ENCODE data around the gene A4GALT. TPM values are rescaled to one million over a fixed set of nuclear protein-coding genes. Genes with fewer than 3 reads are reported as not detected.

The A4GALT gene
- total and polyA plus RNA-seq, 2 of the 13 experiments (the other 11 are each of a cell fraction or from before 2014, with no cell fraction given), result 0.09 to 1.1 TPM

DNA sequence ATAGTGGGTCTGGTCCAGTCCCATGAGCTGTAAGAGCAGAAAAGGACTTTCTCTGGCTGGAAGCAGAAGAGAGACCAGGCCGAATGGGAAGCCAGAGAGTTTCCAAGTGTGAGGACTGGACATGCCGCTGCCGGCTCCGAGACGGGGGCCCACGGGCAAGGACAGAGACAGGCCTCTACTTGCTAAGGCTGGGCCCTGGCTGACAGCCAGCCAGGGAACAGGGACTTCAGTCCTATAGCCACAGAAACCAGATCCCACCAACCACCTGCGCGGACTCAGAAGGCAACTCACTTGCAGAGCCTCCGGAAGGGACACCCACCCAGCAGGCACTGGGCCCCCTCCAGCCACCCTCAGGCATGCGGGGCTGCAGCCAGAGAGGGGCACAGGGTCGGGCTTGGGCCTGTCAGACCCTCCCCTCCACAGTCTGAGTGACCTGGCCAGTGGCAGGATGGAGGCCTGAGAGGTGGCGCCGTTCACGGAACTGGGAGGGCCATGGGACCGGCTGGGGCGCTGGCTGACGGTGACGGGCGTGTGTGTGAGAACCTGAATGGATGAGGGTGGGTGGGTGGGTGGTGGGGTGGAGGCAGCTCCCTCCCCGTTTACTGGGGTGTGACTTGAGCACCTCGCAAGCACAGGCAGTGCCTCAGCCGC, 47.8 kb upstream of the A4GALT start (continued):
- TF ChIP-seq ZNF362 (CRISPR knock-in tag; IDR thresholded peaks at IDR 0.05; ENCODE audit: borderline replicate concordance) (no peak), ZNF737 (CRISPR knock-in tag; IDR thresholded peaks at IDR 0.05; ENCODE audit: borderline replicate concordance) (no peak), MTA1 (CRISPR knock-in tag; IDR thresholded peaks at IDR 0.05; ENCODE audit: borderline replicate concordance) (no peak), ZNF883 (CRISPR knock-in tag; IDR thresholded peaks at IDR 0.05; ENCODE audit: not compliant biosample characterization) (no peak), PHF20 (CRISPR knock-in tag; IDR thresholded peaks at IDR 0.05) (no peak)
- TF ChIP-seq, protein P1, sequence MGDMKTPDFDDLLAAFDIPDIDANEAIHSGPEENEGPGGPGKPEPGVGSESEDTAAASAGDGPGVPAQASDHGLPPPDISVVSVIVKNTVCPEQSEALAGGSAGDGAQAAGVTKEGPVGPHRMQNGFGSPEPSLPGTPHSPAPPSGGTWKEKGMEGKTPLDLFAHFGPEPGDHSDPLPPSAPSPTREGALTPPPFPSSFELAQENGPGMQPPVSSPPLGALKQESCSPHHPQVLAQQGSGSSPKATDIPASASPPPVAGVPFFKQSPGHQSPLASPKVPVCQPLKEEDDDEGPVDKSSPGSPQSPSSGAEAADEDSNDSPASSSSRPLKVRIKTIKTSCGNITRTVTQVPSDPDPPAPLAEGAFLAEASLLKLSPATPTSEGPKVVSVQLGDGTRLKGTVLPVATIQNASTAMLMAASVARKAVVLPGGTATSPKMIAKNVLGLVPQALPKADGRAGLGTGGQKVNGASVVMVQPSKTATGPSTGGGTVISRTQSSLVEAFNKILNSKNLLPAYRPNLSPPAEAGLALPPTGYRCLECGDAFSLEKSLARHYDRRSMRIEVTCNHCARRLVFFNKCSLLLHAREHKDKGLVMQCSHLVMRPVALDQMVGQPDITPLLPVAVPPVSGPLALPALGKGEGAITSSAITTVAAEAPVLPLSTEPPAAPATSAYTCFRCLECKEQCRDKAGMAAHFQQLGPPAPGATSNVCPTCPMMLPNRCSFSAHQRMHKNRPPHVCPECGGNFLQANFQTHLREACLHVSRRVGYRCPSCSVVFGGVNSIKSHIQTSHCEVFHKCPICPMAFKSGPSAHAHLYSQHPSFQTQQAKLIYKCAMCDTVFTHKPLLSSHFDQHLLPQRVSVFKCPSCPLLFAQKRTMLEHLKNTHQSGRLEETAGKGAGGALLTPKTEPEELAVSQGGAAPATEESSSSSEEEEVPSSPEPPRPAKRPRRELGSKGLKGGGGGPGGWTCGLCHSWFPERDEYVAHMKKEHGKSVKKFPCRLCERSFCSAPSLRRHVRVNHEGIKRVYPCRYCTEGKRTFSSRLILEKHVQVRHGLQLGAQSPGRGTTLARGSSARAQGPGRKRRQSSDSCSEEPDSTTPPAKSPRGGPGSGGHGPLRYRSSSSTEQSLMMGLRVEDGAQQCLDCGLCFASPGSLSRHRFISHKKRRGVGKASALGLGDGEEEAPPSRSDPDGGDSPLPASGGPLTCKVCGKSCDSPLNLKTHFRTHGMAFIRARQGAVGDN (CRISPR knock-in tag; IDR thresholded peaks at IDR 0.05), result peak; percentile 55

- Histone ChIP-seq H4K20me1 (ENCODE audit: insufficient read depth, low read length) (no peaks in the 10 kb centered on the region), H3K4me2 (ENCODE audit: low read depth, low read length) (no peak overlapping the region), H3K9ac (ENCODE audit: insufficient read depth, low read depth, low read length) (no peak overlapping the region), H3K79me2 (ENCODE audit: insufficient read depth, low read length) (no peaks in the 10 kb centered on the region), H3K4me1 (ENCODE audit: insufficient read depth, low read length) (peaks cover 64% of the 10 kb centered on the region), H3K27me3 (ENCODE audit: control insufficient read depth in 1 of 2, insufficient read depth in 2 of 2, low read length in 2 of 2) (peaks cover 2 to 16% of the 10 kb centered on the region in 2 experiments; a peak in 3 of 5 replicates), H3K9me3 (ENCODE audit: low read length) (no peaks in the 10 kb centered on the region), H2AFZ (ENCODE audit: low read length) (no peak overlapping the region), H3K36me3 (replicated peaks in 1 of 2; ENCODE audit: control insufficient read depth in 1 of 2, insufficient read depth in 2 of 2, low read length in 2 of 2) (no peaks in the 10 kb centered on the region), H3K4me3 (replicated peaks in 1 of 3; ENCODE audit: insufficient read depth in 1 of 3, low read depth in 2 of 3, low read length in 3 of 3) (no peak overlapping the region), H3K27ac (ENCODE audit: extremely low read length, insufficient read depth, low read length) (no peak overlapping the region)
- no peak for TF ChIP-seq TGIF2 (CRISPR knock-in tag; IDR thresholded peaks at IDR 0.05)
- no peak for TF ChIP-seq ZNF891 (CRISPR knock-in tag; IDR thresholded peaks at IDR 0.05)
- no peak for TF ChIP-seq SOX6 (IDR thresholded peaks at IDR 0.05)
- TF ChIP-seq SOX6 (CRISPR knock-in tag; IDR thresholded peaks at IDR 0.05), result no peak
- TF ChIP-seq ZFY (CRISPR knock-in tag; IDR thresholded peaks at IDR 0.05), result no peak
- TF ChIP-seq CREB1 (IDR thresholded peaks at IDR 0.05), result no peak
- TF ChIP-seq CREB1 (CRISPR knock-in tag; IDR thresholded peaks at IDR 0.05), result no peak
- no peak for TF ChIP-seq ZBTB34 (CRISPR knock-in tag; IDR thresholded peaks at IDR 0.05)
- TF ChIP-seq TFAP4 (IDR thresholded peaks at IDR 0.05; ENCODE audit: borderline replicate concordance, low read depth), result no peak
- 76% methylated on average over 8 of the region's 8 CpGs for WGBS (ENCODE audit: low lambda C conversion rate)
- intact Hi-C loops (cut with micrococcal nuclease; ENCODE audit: unreplicated experiment), result no loop called here
- ChIA-PET POLR2A (no interaction called here), CTCF (ENCODE audit: low intra/inter-chr PET ratio, low total read pairs) (no interaction called here)
- ATAC-seq (no peak), DNase-seq (ENCODE audit: low spot score) (no peak), FAIRE-seq (no peak)
- in situ Hi-C loops (cut with HindIII; ENCODE audit: extremely low pct_ligation_motif_present, low pct_unique_long_range_greater_than_20kb), result no loop called here
- BruUV-seq (replicated peaks), result no TSS peak
Observed at GRCh38 chr22:42766860-42767259, 46.2 kb upstream of the A4GALT start.

Measured in HepG2 (cell line).